KOPT-K1 (cell line): Measurements from ENCODE around the gene ENOX2.

Experiments used
- H3K27ac ChIP-seq: fragments of 200-600 bp; sonication (generic); 2 replicates; pipeline ENCODE4 v1.5.1; 2016; ENCODE audit warnings: antibody characterized with exemption, mild to moderate bottlenecking, low read depth, low read length; ENCODE audit not compliant: poor library complexity, severe bottlenecking
- H3K36me3 ChIP-seq: fragments of 200-600 bp; sonication (generic); 2 replicates; pipeline ENCODE4 v1.5.1; 2017; ENCODE audit warnings: antibody characterized with exemption, mild to moderate bottlenecking, low read length, moderate library complexity; ENCODE audit not compliant: insufficient read depth
- H3K9me3 ChIP-seq: fragments of 200-600 bp; sonication (generic); 2 replicates; pipeline ENCODE4 v1.5.1; 2017; ENCODE audit warnings: antibody characterized with exemption, low read length, mild to moderate bottlenecking; ENCODE audit not compliant: insufficient read depth, poor library complexity, severe bottlenecking

The ENOX2 gene

DNA sequence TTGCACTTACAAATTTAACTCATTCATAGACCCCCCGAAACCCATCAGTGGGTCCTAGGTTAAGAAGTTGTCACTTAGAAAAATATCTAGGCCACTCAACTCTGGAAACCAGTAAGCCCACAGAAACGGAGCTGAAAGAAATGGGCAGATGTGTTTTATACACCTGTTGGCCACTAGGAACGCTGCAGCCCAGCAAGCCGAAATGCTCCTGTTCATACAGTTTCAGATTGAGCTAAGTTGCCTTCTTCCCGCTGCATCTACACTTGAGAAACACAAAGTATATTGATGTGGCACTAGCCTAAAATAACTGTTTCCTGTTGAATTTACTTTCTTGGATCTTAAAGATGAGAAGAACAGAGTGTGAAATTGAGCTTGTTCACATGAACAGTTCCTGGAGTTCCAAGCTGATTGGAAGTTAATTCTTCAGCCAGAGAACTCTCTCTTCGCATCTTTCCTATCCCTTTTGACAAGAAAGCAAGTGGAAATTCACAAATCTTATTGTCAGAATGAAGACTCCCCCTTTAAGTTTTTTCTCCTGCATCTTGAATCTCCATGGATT is 327.1 kb downstream of the ENOX2 start:
- Histone ChIP-seq H3K36me3 (no peaks in the 10 kb centered on the region), H3K27ac (no peak overlapping the region), H3K9me3 (no peaks in the 10 kb centered on the region)
